Common myeloid progenitor, CD34-positive (primary cell): ENCODE data around the gene MME.

ENCODE experiments used
- CTCF ChIA-PET: fragments of 350-600 bp; sonication (Branson Sonifier 250); formaldehyde crosslinking; loops from one replicate; lab custom pipeline; 2021; ENCODE audit warnings: antibody characterized with exemption; lab: Charles Lee
- POLR2A ChIA-PET: fragments of 350-600 bp; sonication (Branson Sonifier 250); formaldehyde crosslinking; loops from one replicate; lab custom pipeline; 2021; ENCODE audit warnings: antibody characterized with exemption; lab: Charles Lee
- DNase-seq, 3 donors: peaks; one replicate each; pipeline versions ENCODE4 v3.0.0 to v3.0.0-alpha.2; 2013
- H3K27ac ChIP-seq, 2 experiments: 1 replicate in 1 of 2; 2 replicates in 1 of 2; pipeline ENCODE4 v1.7.0; 2013; ENCODE audit warnings: inconsistent platforms in 2 of 2, low read length in 2 of 2, mild to moderate bottlenecking in 2 of 2, low read depth in 1 of 2, moderate library complexity in 1 of 2; ENCODE audit not compliant: severe bottlenecking in 2 of 2, insufficient read depth in 1 of 2, poor library complexity in 1 of 2
- H3K27me3 ChIP-seq, 5 experiments: replicated peaks in 2 of 5; 1 replicate in 3 of 5; 2 replicates in 2 of 5; pipeline versions ENCODE4 v1.6.1 to v1.7.0; 2013; ENCODE audit warnings: low read length in 4 of 5, mild to moderate bottlenecking in 2 of 5, moderate library complexity in 2 of 5, inconsistent platforms in 1 of 5; ENCODE audit not compliant: insufficient read depth in 5 of 5, control insufficient read depth in 4 of 5
- H3K36me3 ChIP-seq, 4 experiments: 1 replicate in 2 of 4; 2 replicates in 2 of 4; pipeline versions ENCODE4 v1.6.1 to v1.7.0; 2013; ENCODE audit warnings: low read length in 3 of 4, control low read depth in 1 of 4, mild to moderate bottlenecking in 1 of 4; ENCODE audit not compliant: control insufficient read depth in 4 of 4, insufficient read depth in 4 of 4
- H3K4me1 ChIP-seq, 4 experiments: 1 replicate in 3 of 4; 2 replicates in 1 of 4; pipeline versions ENCODE4 v1.6.1 to v1.7.1; 2013; ENCODE audit warnings: low read length in 3 of 4, mild to moderate bottlenecking in 3 of 4, control low read depth in 1 of 4, inconsistent platforms in 1 of 4, moderate library complexity in 1 of 4; ENCODE audit not compliant: control insufficient read depth in 4 of 4, insufficient read depth in 4 of 4; ENCODE audit errors: control extremely low read depth in 1 of 4
- H3K4me3 ChIP-seq, 7 experiments: 1 replicate in 4 of 7; 2 replicates in 3 of 7; pipeline versions ENCODE4 v1.5.1 to v1.7.0; 2013; ENCODE audit warnings: mild to moderate bottlenecking in 7 of 7, low read length in 6 of 7, moderate library complexity in 6 of 7, inconsistent platforms in 2 of 7, low read depth in 2 of 7, control low read depth in 1 of 7; ENCODE audit not compliant: insufficient read depth in 4 of 7, control insufficient read depth in 1 of 7; ENCODE audit errors: extremely low read depth in 1 of 7
- H3K9me3 ChIP-seq, 5 experiments: 1 replicate in 4 of 5; 2 replicates in 1 of 5; pipeline versions ENCODE4 v1.6.1 to v1.7.1; 2013; ENCODE audit warnings: low read length in 4 of 5, mild to moderate bottlenecking in 2 of 5, inconsistent platforms in 1 of 5, low read depth in 1 of 5, moderate library complexity in 1 of 5; ENCODE audit not compliant: control insufficient read depth in 4 of 5, insufficient read depth in 2 of 5; ENCODE audit errors: control extremely low read depth in 1 of 5
- WGBS: methylation state at CpG from one replicate; pipeline ENCODE4 v1.1.5; 2013; ENCODE audit not compliant: insufficient coverage; 5-methylcytosine and 5-hydroxymethylcytosine counted together

Gene MME

GRCh38 chr3:155189478-155189877 is 109.4 kb downstream of the MME start:
- WGBS = 100% methylated on average over 4 of the region's 4 CpGs
- H3K27me3 ChIP-seq = no peaks in the 10 kb centered on the region
- no peaks in the 10 kb centered on the region for H3K36me3 ChIP-seq
- ChIA-PET CTCF (no interaction called here), POLR2A (no interaction called here)
- peaks cover 0 to 4% (median 0%) of the 10 kb centered on the region in 5 experiments for H3K9me3 ChIP-seq
- no peak for DNase-seq
- no peak overlapping the region for H3K27ac ChIP-seq
- H3K4me3 ChIP-seq = no peak overlapping the region
- H3K4me1 ChIP-seq = peaks cover under 1 to 6% (median 2%) of the 10 kb centered on the region in 4 experiments

- ChIA-PET CTCF (no interaction called here), POLR2A (no interaction called here)
- H3K9me3 ChIP-seq = peaks cover 0 to 4% (median 0%) of the 10 kb centered on the region in 5 experiments
- no peaks in the 10 kb centered on the region for H3K36me3 ChIP-seq
- no peaks in the 10 kb centered on the region for H3K27me3 ChIP-seq
- H3K27ac ChIP-seq = no peak overlapping the region
- no peak overlapping the region for H3K4me3 ChIP-seq
- DNase-seq = no peak
- peaks cover 0 to under 1% (median 0%) of the 10 kb centered on the region in 4 experiments for H3K4me1 ChIP-seq
Observed at GRCh38 chr3:155190691-155191090, 110.6 kb downstream of the MME start.

GRCh38 chr3:155192957-155193746 is 113.0 kb downstream of the MME start:
- WGBS = 100% methylated on average over 1 of the region's 2 CpGs
- DNase-seq = no peak

GRCh38 chr3:155193868-155194267 is 113.7 kb downstream of the MME start:
- Histone ChIP-seq H3K36me3 (no peaks in the 10 kb centered on the region), H3K4me3 (no peak overlapping the region), H3K9me3 (peaks cover 0 to 4% (median 0%) of the 10 kb centered on the region in 5 experiments), H3K4me1 (no peaks in the 10 kb centered on the region), H3K27ac (no peak overlapping the region), H3K27me3 (no peaks in the 10 kb centered on the region)
- ChIA-PET CTCF (interaction anchor here (1.5 kb wide), 1 partner anchor 19 kb away, joined by 3 read pairs; no protein-coding TSS in a partner anchor), POLR2A (no interaction called here)
- DNase-seq = no peak
- WGBS = 100% methylated on average over 1 of the region's 2 CpGs

More at GRCh38 chr3:155192957-155193746, 113.0 kb downstream of the MME start:
- Histone ChIP-seq H3K27me3 (no peaks in the 10 kb centered on the region), H3K4me3 (no peak overlapping the region), H3K36me3 (no peaks in the 10 kb centered on the region), H3K9me3 (peaks cover 0 to 4% (median 0%) of the 10 kb centered on the region in 5 experiments), H3K27ac (no peak overlapping the region), H3K4me1 (no peaks in the 10 kb centered on the region)
- POLR2A ChIA-PET = no interaction called here
- CTCF ChIA-PET = interaction anchor here (0.6 kb wide), 1 partner anchor 282 kb away, joined by 3 read pairs; no protein-coding TSS in a partner anchor

GRCh38 chr3:155194973-155195957 is 115.1 kb downstream of the MME start:
- no peaks in the 10 kb centered on the region for H3K4me1 ChIP-seq
- WGBS = 98% methylated on average over 5 of the region's 8 CpGs
- no peaks in the 10 kb centered on the region for H3K36me3 ChIP-seq
- POLR2A ChIA-PET = no interaction called here
- DNase-seq = no peak
- H3K9me3 ChIP-seq = peaks cover 0 to 4% (median 0%) of the 10 kb centered on the region in 5 experiments
- CTCF ChIA-PET = interaction anchor here (1.0 to 1.5 kb wide), 2 partner anchors 11 to 20 kb away, joined by 3 read pairs; no protein-coding TSS in a partner anchor
- H3K27me3 ChIP-seq = no peaks in the 10 kb centered on the region
- no peak overlapping the region for H3K27ac ChIP-seq
- H3K4me3 ChIP-seq = no peak overlapping the region

- Histone ChIP-seq H3K27ac (no peak overlapping the region), H3K4me1 (no peaks in the 10 kb centered on the region), H3K9me3 (peaks cover 0 to under 1% (median 0%) of the 10 kb centered on the region in 5 experiments), H3K36me3 (no peaks in the 10 kb centered on the region), H3K27me3 (no peaks in the 10 kb centered on the region), H3K4me3 (no peak overlapping the region)
- CTCF ChIA-PET = interaction anchor here (1.0 kb wide), 1 partner anchor 10 kb away, joined by 3 read pairs; no protein-coding TSS in a partner anchor
- DNase-seq = no peak
- WGBS = 97% methylated on average over 5 of the region's 5 CpGs
- POLR2A ChIA-PET = no interaction called here
Observed at GRCh38 chr3:155196131-155197021, 116.3 kb downstream of the MME start.
